ENCODE data around the gene NEUROD4. TPM values are rescaled to one million over a fixed set of nuclear protein-coding genes. Genes with fewer than 3 reads are reported as not detected.

Gene NEUROD4
- total RNA-seq, 4 donors from 2014 or later = not detected

GRCh38 chr12:55073043-55074022, 53.6 kb downstream of the NEUROD4 start:
- no peaks in the 10 kb centered on the region for H3K9me3 ChIP-seq
- DNase-seq = peak; percentile 61 to 88 (median 80)
- no peak overlapping the region for H3K4me3 ChIP-seq
- no peaks in the 10 kb centered on the region for H3K36me3 ChIP-seq
- no peaks in the 10 kb centered on the region for H3K27me3 ChIP-seq
- no peak for TF ChIP-seq POLR2A (IDR thresholded peaks at IDR 0.05)
- peak; percentile 77 to 90 (median 85) for TF ChIP-seq CTCF (IDR thresholded peaks at IDR 0.05)
- H3K4me1 ChIP-seq = no peaks in the 10 kb centered on the region
- no peak overlapping the region for H3K27ac ChIP-seq

GRCh38 chr12:55074806-55075205, 55.0 kb downstream of the NEUROD4 start:
- no peaks in the 10 kb centered on the region for H3K36me3 ChIP-seq
- TF ChIP-seq POLR2A (IDR thresholded peaks at IDR 0.05) = no peak
- no peak for TF ChIP-seq CTCF (IDR thresholded peaks at IDR 0.05)
- no peaks in the 10 kb centered on the region for H3K27me3 ChIP-seq
- H3K27ac ChIP-seq = no peak overlapping the region
- H3K4me3 ChIP-seq = no peak overlapping the region
- H3K9me3 ChIP-seq = no peaks in the 10 kb centered on the region
- DNase-seq = peak in 1 of 3 donors; percentile 20
- no peaks in the 10 kb centered on the region for H3K4me1 ChIP-seq

Other genes with a start within 250 kb of the NEUROD4 start
- not detected for gene MUCL1, start 165.5 kb upstream of the NEUROD4 start, total RNA-seq
- gene TESPA1, start 35.2 kb upstream of the NEUROD4 start, total RNA-seq = 1 to 10 TPM; 1.2 to 9.6 (median 4.5) TPM
- not detected for gene OR9K2, start 106.4 kb downstream of the NEUROD4 start, total RNA-seq
- not detected for gene OR10A7, start 201.1 kb downstream of the NEUROD4 start, total RNA-seq
- gene OR6C74, start 224.6 kb downstream of the NEUROD4 start, total RNA-seq = not detected